GM18507 (cell line): Measurements from ENCODE around the gene NOXA1.
A peak's percentile ranks its signal among the peaks of the same experiment; 100 is the strongest.
"Not testable (repeated sequence)": the region's sequence is repeated elsewhere in the genome, so short reads cannot be mapped to it uniquely, and the experiment has no call there.

ENCODE experiments used
- DNase-seq: peaks from one replicate; pipeline ENCODE4 v3.0.0; 2011; ENCODE audit warnings: low read depth; ENCODE audit not compliant: insufficient read length; ENCODE audit errors: extremely low spot score
- FAIRE-seq: peaks from 2 replicates; lab custom pipeline; 2011; peaks lifted over from hg19 to GRCh38; lab: Jason Lieb, UNC

Gene NOXA1, protein sequence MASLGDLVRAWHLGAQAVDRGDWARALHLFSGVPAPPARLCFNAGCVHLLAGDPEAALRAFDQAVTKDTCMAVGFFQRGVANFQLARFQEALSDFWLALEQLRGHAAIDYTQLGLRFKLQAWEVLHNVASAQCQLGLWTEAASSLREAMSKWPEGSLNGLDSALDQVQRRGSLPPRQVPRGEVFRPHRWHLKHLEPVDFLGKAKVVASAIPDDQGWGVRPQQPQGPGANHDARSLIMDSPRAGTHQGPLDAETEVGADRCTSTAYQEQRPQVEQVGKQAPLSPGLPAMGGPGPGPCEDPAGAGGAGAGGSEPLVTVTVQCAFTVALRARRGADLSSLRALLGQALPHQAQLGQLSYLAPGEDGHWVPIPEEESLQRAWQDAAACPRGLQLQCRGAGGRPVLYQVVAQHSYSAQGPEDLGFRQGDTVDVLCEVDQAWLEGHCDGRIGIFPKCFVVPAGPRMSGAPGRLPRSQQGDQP

DNA sequence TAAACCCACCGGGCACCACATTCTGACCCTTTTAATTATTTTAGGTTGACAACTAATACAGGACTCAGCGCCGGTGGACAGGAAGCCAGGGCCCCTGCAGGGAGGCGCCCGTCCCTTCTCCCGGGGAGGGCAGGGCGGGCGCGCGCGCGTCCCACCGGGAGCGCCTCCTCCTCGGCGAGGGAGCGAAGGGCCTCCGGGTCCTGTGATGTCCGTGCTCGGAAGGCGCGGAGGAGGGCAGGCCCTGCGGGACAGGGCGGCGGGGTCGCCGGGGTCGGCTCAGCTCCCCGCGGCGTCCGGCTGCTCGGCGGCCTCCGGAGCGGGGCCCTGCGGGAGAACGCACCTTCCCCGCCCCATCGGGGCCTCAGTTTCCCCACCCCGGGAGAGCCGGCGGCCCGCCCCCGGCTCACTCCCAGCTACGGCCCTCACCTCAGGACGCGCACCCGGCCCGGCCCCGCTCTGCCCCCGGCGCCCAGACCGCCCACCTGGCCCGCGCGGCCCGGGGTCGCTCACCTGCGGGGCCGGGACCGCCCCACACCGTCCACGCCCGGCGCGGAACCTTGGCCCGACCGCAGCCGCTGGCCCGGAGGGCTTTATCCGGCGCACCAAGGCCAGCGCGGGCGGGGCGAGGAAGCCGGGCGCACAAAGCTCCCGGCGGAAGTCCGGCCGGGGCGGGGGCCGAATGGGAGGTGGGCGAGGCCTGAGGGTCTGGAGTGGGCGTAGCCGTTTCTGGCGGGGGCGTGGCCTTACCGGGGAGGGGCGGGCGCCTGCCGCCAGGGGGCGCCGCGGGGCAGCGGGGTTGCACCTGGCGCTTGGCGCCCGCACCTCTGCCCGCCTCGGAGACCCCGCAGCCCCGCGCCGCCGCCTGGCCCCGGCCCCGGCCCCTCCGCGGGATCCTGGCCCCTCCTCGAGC lies at the start of gene NOXA1, which contains the start of gene EXD3:
NOXA1 (plus strand) TSS at position 790 of the 910 bp plus-strand sequence. CDS start 137 bp downstream, outside the sequence.
EXD3 (minus strand) TSS at position 559 of the 910 bp plus-strand sequence. CDS start 27,805 bp downstream, outside the sequence.
- FAIRE-seq, result peak; percentile 88
- DNase-seq, result peak; percentile 94

- DNase-seq, result no peak
- no peak for FAIRE-seq
Observed at GRCh38 chr9:137373611-137373980, 49.6 kb upstream of the NOXA1 start.

DNA sequence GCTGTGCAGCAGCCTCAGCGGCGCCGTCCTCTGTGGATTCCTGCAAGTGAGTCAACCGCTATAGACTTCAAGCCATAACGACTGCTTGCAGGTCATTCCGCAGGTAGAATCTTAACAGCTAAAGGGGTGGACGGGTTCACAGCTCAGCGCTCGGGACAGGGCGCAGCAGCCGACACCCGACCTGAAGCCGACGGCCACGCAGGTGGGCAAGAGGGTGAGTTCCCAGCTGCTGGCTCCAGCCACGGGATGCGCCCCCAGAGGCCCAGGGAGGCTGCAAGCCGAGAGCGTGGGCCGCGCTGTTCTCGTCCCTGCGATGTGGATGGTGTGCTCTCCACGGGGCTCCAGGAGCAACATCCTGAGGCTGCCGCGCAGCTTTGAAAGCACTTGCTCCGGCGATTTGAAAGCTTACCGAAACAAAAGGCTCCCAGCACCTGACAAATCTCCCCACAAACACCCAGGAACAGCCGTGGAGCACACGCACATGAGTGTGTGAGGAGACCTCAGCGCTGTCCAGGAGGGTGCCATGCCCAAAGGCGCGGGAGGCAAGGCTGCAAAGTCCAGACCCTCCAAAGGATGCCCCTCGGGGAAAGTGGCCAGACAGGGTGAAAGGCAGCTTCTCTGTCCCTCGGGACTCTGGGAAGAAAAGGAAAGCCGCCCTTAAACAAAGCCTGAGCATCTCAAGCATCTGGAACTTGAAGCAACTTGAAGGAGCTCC lies 48.9 kb upstream of the NOXA1 start:
- FAIRE-seq, result no peak

GRCh38 chr9:137375321-137376058 lies 47.7 kb upstream of the NOXA1 start:
- DNase-seq (no peak), FAIRE-seq (no peak)

More for the DNA sequence above, 48.9 kb upstream of the NOXA1 start:
- DNase-seq, result no peak

DNA sequence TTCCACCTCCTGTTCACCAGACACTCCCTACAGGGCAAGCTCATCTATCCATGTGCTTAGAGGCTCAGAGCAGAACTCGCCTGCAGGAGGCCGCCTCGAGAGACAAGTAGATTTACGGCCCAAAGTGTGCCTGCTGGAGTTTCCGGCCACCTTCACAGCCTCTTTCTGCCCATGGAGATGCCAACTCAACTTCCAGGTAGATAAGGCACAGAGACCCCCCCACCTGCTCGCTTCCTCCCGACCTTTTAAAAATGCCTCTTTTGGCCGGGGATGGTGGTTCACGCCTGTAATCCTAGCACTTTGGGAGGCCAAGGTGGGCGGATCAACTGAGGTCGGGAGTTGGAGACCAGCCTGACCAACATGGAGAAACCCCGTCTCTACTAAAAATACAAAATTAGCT lies 46.8 kb upstream of the NOXA1 start:
- no peak for FAIRE-seq
- no peak for DNase-seq

DNA sequence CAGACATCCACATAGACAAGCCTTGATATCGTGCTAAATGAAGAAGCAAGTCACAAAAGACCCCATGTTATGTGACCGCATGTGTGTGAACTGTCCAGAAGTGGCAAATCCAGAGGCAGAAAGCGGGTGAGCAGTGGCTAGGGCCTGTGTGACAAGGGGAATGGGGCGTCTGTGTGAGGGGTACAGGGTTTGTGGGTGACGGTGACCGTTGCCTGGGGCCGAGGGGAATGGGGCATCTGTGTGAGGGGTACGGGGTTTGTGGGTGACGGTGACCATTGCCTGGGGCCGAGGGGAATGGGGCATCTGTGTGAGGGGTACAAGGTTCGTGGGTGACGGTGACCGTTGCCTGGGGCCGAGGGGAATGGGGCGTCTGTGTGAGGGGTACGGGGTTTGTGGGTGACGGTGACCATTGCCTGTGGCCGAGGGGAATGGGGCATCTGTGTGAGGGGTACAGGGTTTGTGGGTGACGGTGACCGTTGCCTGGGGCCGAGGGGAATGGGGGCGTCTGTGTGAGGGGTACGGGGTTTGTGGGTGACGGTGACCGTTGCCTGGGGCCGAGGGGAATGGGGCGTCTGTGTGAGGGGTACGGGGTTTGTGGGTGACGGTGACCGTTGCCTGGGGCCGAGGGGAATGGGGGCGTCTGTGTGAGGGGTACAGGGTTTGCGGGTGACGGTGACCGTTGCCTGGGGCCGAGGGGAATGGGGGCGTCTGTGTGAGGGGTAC lies 44.3 kb upstream of the NOXA1 start:
- DNase-seq, FAIRE-seq: not testable (repeated sequence)

DNA sequence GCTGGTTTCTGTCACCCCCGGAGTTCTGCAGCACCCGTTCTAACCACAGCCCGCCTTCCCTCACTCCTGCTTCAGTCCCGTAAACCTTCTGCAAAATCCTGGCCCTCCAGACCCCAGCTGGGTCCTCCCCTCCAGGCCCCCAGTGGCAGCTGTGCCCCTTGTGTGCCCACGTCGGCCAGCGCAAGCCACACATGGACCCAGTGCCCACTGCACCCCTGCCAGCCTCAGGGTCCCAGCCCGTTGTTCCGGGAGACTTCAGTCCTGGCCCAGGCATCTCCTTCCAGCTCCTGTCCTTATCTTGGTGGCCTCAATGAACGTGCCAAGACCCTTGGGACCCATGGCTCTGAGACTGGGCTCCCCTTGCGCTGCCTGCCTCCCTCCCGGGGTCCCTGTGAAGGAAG lies 43.4 kb upstream of the NOXA1 start:
- DNase-seq (no peak), FAIRE-seq (no peak)

GRCh38 chr9:137380171-137380570 lies 43.0 kb upstream of the NOXA1 start:
- no peak for DNase-seq

GRCh38 chr9:137380606-137381005 lies 42.6 kb upstream of the NOXA1 start:
- FAIRE-seq (no peak), DNase-seq (no peak)

More at GRCh38 chr9:137380171-137380570, 43.0 kb upstream of the NOXA1 start:
- FAIRE-seq, result no peak

GRCh38 chr9:137381501-137382443 lies 41.4 kb upstream of the NOXA1 start:
- no peak for FAIRE-seq
- no peak for DNase-seq

DNA sequence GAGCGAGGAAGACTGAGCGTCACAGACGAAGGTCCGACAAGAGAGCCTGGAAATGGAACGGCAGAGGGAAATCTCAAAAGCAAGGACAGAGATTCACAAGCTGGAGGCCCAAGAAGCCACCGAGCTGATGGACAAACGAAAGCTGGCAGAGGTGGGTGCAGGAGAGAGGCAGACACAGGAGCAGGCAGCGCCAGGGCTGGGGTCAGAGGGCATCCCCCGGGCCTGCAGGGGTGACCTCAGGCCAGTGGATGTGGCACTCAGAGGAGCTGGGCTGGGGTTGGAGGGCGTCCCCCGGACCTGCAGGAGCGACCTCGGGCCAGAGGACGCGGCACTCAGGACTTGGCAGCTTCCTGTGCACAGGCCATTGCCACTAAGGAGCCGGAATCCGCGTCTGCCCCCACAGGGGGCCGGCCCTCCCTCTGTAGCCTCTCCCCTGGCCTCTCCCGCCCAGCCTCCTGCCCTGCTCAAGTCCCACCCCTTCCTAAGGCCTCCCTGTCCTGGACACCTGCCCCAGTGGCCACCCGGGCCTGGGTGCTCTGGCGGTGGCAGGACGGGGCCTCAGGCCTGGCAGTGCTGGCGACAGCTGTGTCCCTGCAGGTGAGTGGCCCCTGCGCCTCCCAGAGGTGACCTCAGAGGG lies 40.6 kb upstream of the NOXA1 start:
- DNase-seq (no peak), FAIRE-seq (no peak)

DNA sequence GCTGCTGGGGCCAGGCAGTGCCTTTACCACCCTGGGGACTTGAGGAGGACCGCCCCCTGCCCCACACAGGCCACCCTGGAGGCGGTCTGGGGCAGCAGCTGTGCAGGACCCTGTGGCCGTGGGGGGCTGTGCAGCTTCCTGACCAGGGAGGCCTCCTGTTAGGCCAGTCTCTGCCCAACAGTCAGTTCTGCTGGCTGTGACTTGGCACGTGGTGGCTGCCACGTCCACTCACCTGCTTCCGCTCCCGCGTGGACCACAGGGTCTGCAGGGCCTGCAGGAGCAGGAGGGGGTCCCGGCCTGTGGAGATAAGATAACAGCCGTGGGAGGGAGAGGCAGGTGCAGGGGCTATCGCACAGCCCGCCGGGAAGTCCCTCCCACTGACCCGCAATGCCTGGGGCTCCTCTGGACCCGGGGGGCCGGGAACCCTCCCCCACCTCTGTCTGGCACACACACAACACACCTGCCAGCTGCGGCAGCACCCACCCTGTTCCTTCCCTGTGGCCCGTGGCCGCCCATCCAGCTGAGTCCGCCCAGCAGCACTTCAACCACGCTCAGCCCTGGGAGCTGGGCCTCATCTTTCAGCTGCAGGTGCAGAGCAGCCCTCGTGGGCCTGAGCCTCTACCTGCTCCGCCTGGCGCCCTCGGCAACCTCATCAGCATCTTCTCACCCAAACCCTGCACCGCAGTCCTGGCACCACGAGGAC lies 40.0 kb upstream of the NOXA1 start:
- FAIRE-seq (no peak), DNase-seq (no peak)

DNA sequence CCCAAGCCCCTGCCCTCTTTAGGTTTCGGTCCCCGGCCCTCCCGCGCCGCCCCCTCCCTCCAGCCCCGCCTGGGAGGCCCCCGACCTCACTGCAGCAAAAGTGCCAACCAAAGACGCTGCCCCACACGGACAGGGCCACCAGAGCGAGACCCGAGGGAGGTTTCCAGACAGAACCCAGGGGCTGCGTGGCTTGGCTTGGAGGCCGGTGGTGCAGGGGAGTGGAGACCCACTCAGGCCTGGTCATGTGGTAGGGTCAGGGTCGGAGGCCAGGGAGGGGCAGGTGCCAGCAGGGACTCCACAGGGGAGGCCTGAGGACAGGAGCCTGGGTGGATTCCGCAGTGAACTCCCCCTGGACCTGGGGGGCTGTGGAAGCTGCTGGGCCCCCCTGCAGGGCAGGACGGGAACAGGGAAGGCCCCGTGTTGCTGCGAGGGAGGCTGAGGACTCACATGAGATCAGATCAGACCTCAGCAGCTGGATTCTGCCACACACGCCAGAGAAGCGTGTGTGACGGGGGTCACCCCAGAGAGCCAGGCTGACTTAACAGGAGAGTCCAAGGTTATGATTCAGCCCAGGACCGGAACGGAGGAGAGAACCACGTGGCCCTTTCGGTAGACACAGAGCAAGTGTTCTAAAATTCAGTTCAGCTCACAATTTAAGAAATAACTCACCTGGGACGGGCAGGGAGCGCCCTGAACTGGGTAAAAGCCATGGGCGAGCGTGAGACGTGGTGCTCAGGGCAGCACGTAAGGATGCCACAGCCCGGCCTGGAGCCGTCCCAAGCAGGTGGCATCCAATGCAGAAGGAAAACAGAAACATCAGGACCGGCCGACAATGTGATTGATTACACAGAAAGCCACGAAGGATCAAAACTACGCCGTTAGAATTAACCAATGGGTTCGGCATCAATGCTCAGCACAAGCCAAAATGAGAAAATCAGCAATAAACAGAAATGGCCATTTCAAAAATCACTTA lies 39.1 kb upstream of the NOXA1 start:
- DNase-seq (no peak), FAIRE-seq (no peak)

DNA sequence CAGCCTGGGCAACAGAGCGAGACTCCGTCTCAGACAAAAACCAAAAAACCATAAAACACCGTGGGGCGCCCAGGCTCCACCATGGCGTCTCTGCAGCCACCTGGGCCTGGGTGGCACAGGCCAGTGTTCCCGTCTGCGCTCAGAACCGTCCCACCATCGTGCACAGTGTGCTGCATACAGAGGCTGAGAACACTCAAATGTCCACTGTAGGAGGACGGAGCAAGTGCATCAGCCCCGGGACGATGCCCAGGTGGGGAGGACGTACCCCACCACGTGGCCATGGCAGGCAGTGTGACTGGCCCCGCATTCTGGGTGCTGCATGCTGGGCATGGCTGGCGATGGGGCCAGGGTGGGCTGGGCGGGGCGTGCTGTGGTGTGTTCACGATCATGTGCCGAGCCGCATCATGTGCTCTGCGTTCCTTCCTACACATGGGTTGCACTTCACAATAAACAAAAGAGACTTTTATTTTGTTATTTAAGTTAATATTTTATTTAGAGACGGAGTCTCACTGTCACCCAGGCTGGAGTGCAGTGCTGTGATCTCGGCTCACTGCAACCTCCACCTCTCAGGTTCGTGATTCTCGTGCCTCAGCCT lies 38.0 kb upstream of the NOXA1 start:
- DNase-seq (no peak), FAIRE-seq (no peak)
